HepG2 (cell line): ENCODE data around the gene SLC17A3. TPM values are rescaled to one million over a fixed set of nuclear protein-coding genes. Genes with fewer than 3 reads are reported as not detected.

Experiments
- HBP1 ChIP-seq: IDR thresholded peaks from 2 replicates; pipeline ENCODE4 v1.6.1; 2016; ENCODE audit warnings: low read depth, control low read depth
- KLF15 ChIP-seq: sonication (generic); formaldehyde crosslinking; IDR thresholded peaks from 2 replicates; pipeline ENCODE4 v1.8.1; 2023; ENCODE audit warnings: borderline replicate concordance, mild to moderate bottlenecking, inconsistent platforms, missing genetic modification reagents, mixed read lengths
- RAD21 ChIP-seq: fragments of 450-650 bp; formaldehyde crosslinking; IDR thresholded peaks from 2 replicates; pipeline ENCODE4 v1.5.0; 2020; ENCODE audit warnings: mild to moderate bottlenecking
- SMAD3 ChIP-seq: sonication (generic); formaldehyde crosslinking; IDR thresholded peaks from 2 replicates; pipeline ENCODE4 v1.4.0; 2020; ENCODE audit warnings: missing genetic modification reagents
- SMYD3 ChIP-seq: sonication (generic); formaldehyde crosslinking; IDR thresholded peaks from 2 replicates; pipeline ENCODE4 v1.8.1; 2023; ENCODE audit warnings: mild to moderate bottlenecking, missing genetic modification reagents
- ZBTB14 ChIP-seq: sonication (generic); formaldehyde crosslinking; IDR thresholded peaks from 2 replicates; pipeline ENCODE4 v1.4.0; 2020; ENCODE audit warnings: missing genetic modification reagents
- ZNF280D ChIP-seq: sonication (generic); formaldehyde crosslinking; IDR thresholded peaks from 2 replicates; pipeline ENCODE4 v1.5.1; 2020; ENCODE audit warnings: mild to moderate bottlenecking, missing genetic modification reagents
- ZNF512B ChIP-seq: sonication (generic); formaldehyde crosslinking; IDR thresholded peaks from 2 replicates; pipeline ENCODE4 v1.5.1; 2020; ENCODE audit warnings: missing genetic modification reagents, mild to moderate bottlenecking, borderline replicate concordance
- ZNF546 ChIP-seq: sonication (generic); formaldehyde crosslinking; conservative IDR thresholded peaks from 2 replicates; pipeline ENCODE4 v1.8.1; 2023; ENCODE audit warnings: mild to moderate bottlenecking, missing genetic modification reagents
- ZNF687 ChIP-seq: sonication (generic); formaldehyde crosslinking; IDR thresholded peaks from 2 replicates; pipeline ENCODE4 v1.5.1; 2020; ENCODE audit warnings: mild to moderate bottlenecking, missing genetic modification reagents, moderate library complexity
- ZNF850 ChIP-seq: sonication (generic); formaldehyde crosslinking; conservative IDR thresholded peaks from 2 replicates; pipeline ENCODE4 v1.9.0; 2021; ENCODE audit warnings: mild to moderate bottlenecking, missing genetic modification reagents
- polyA plus RNA-seq, 8 experiments: library from polyadenylated mRNA; depleted of rRNA in 3 of 8; stranded (reverse) in 7 of 8; unstranded in 1 of 8; fragments of >200 nt; fragmentation: Illumina TruSeq in 4 of 8; extraction: Trizol in 4 of 8; gene quantifications; 2 replicates each; pipeline versions ENCODE4 v1.2.1 to v1.2.3, GENCODE V29; 2011 to 2016; ENCODE audit warnings: low read depth in 4 of 8, missing spikeins in 1 of 8, mixed read lengths in 1 of 8; ENCODE audit not compliant: insufficient read depth in 1 of 8
- total RNA-seq, 5 experiments: library from RNA; depleted of rRNA; stranded (reverse); fragments of >200 nt; fragmentation: Illumina TruSeq; extraction: Trizol; gene quantifications; 2 replicates each; pipeline ENCODE4 v1.2.3, GENCODE V29; 2016; ENCODE audit warnings: low read depth in 1 of 5

Gene SLC17A3
- total and polyA plus RNA-seq, 2 of the 13 experiments (the other 11 are each of a cell fraction or from before 2014, with no cell fraction given), result 0.09 to 0.11 TPM

GRCh38 chr6:25835442-25836283 is 38.4 kb downstream of the SLC17A3 start (continued):
- TF ChIP-seq ZBTB14 (CRISPR knock-in tag) (no peak), ZNF687 (CRISPR knock-in tag) (peak; percentile 15; the same call in 1 of the 2 replicates), HBP1 (CRISPR knock-in tag) (0 out of 2 replicates have a peak, but pooled peaks have one; percentile 43), KLF15 (CRISPR knock-in tag) (no peak), ZNF850 (no peak), ZNF280D (CRISPR knock-in tag) (peak; percentile 73), ZNF512B (CRISPR knock-in tag) (0 out of 2 replicates have a peak, but pooled peaks have one; percentile 18), SMYD3 (no peak), ZNF546 (CRISPR knock-in tag) (no peak), RAD21 (no peak), SMAD3 (CRISPR knock-in tag) (0 out of 2 replicates have a peak, but pooled peaks have one; percentile 12)
